ENCODE measurements around the gene SLC23A2. TPM values are rescaled to one million over a fixed set of nuclear protein-coding genes. Genes with fewer than 3 reads are reported as not detected.

SLC23A2 gene
- total RNA-seq, 1 experiment from 2014 or later: 10.1 TPM

- DNase-seq (ENCODE audit: low spot score): no peak
- in situ Hi-C loops (cut with HindIII; ENCODE audit: low sequenced_read_pairs): no loop called here
Observed at GRCh38 chr20:4972506-4973251, 28.6 kb downstream of the SLC23A2 start.

- in situ Hi-C loops (cut with HindIII; ENCODE audit: low sequenced_read_pairs): no loop called here
- DNase-seq (ENCODE audit: low spot score): no peak
Observed at GRCh38 chr20:4971064-4971463, 30.2 kb downstream of the SLC23A2 start.

GRCh38 chr20:4967752-4968477, 33.4 kb downstream of the SLC23A2 start:
- in situ Hi-C loops (cut with HindIII; ENCODE audit: low sequenced_read_pairs): no loop called here
- no peak for DNase-seq (ENCODE audit: low spot score)

- DNase-seq (ENCODE audit: low spot score): peak; percentile 37
- in situ Hi-C loops (cut with HindIII; ENCODE audit: low sequenced_read_pairs): no loop called here
Observed at GRCh38 chr20:4966826-4967751, 34.2 kb downstream of the SLC23A2 start.

GRCh38 chr20:4962241-4962855, 39.0 kb downstream of the SLC23A2 start:
- in situ Hi-C loops (cut with HindIII; ENCODE audit: low sequenced_read_pairs): no loop called here
- no peak for DNase-seq (ENCODE audit: low spot score)

- DNase-seq (ENCODE audit: low spot score): no peak
- in situ Hi-C loops (cut with HindIII; ENCODE audit: low sequenced_read_pairs): no loop called here
Observed at GRCh38 chr20:4961746-4962145, 39.6 kb downstream of the SLC23A2 start.

- in situ Hi-C loops (cut with HindIII; ENCODE audit: low sequenced_read_pairs): no loop called here
Observed at GRCh38 chr20:4959592-4959991, 41.7 kb downstream of the SLC23A2 start.

GRCh38 chr20:4957939-4958362, 43.4 kb downstream of the SLC23A2 start:
- in situ Hi-C loops (cut with HindIII; ENCODE audit: low sequenced_read_pairs): no loop called here
- DNase-seq (ENCODE audit: low spot score): peak; percentile 29

More at GRCh38 chr20:4959592-4959991, 41.7 kb downstream of the SLC23A2 start:
- no peak for DNase-seq (ENCODE audit: low spot score)

- in situ Hi-C loops (cut with HindIII; ENCODE audit: low sequenced_read_pairs): no loop called here
- no peak for DNase-seq (ENCODE audit: low spot score)
Observed at GRCh38 chr20:4957187-4957586, 44.1 kb downstream of the SLC23A2 start.

GRCh38 chr20:4956200-4956810, 45.0 kb downstream of the SLC23A2 start:
- peak; percentile 81 for DNase-seq (ENCODE audit: low spot score)
- in situ Hi-C loops (cut with HindIII; ENCODE audit: low sequenced_read_pairs): no loop called here

- in situ Hi-C loops (cut with HindIII; ENCODE audit: low sequenced_read_pairs): no loop called here
- no peak for DNase-seq (ENCODE audit: low spot score)
Observed at GRCh38 chr20:4953881-4954280, 47.4 kb downstream of the SLC23A2 start.

GRCh38 chr20:4952229-4952628, 49.1 kb downstream of the SLC23A2 start:
- in situ Hi-C loops (cut with HindIII; ENCODE audit: low sequenced_read_pairs): no loop called here

GRCh38 chr20:4951299-4951698, 50.0 kb downstream of the SLC23A2 start:
- DNase-seq (ENCODE audit: low spot score): no peak
- in situ Hi-C loops (cut with HindIII; ENCODE audit: low sequenced_read_pairs): no loop called here

More at GRCh38 chr20:4952229-4952628, 49.1 kb downstream of the SLC23A2 start:
- DNase-seq (ENCODE audit: low spot score): no peak

- in situ Hi-C loops (cut with HindIII; ENCODE audit: low sequenced_read_pairs): no loop called here
- DNase-seq (ENCODE audit: low spot score): no peak
Observed at GRCh38 chr20:4950841-4951240, 50.5 kb downstream of the SLC23A2 start.

- no peak for DNase-seq (ENCODE audit: low spot score)
- in situ Hi-C loops (cut with HindIII; ENCODE audit: low sequenced_read_pairs): no loop called here
Observed at GRCh38 chr20:4950437-4950836, 50.9 kb downstream of the SLC23A2 start.

GRCh38 chr20:4949833-4950178, 51.5 kb downstream of the SLC23A2 start:
- DNase-seq (ENCODE audit: low spot score): peak; percentile 85
- in situ Hi-C loops (cut with HindIII; ENCODE audit: low sequenced_read_pairs): no loop called here

GRCh38 chr20:4947817-4948559, 53.3 kb downstream of the SLC23A2 start:
- peak; percentile 45 for DNase-seq (ENCODE audit: low spot score)
- in situ Hi-C loops (cut with HindIII; ENCODE audit: low sequenced_read_pairs): no loop called here

GRCh38 chr20:4946986-4947385, 54.3 kb downstream of the SLC23A2 start:
- no peak for DNase-seq (ENCODE audit: low spot score)
- in situ Hi-C loops (cut with HindIII; ENCODE audit: low sequenced_read_pairs): no loop called here
